Neural cell (in vitro differentiated cells): ENCODE data around the gene MTFMT. TPM values are rescaled to one million over a fixed set of nuclear protein-coding genes. Genes with fewer than 3 reads are reported as not detected.

Experiments used
- H2AFZ ChIP-seq: fragments of 200-600, 300-800 bp; sonication (generic), shearing (Covaris generic); 2 replicates; pipeline ENCODE4 v1.6.0; 2014; ENCODE audit warnings: low read depth, mild to moderate bottlenecking, antibody characterized with exemption, low read length, moderate library complexity
- H3F3A ChIP-seq: fragments of 200-600 bp; shearing (Covaris generic); 2 replicates; pipeline ENCODE4 v1.6.1; 2016; ENCODE audit warnings: mild to moderate bottlenecking, moderate library complexity, mixed read lengths, antibody characterized with exemption, low read length; ENCODE audit not compliant: insufficient read depth, poor library complexity, severe bottlenecking
- H3K27ac ChIP-seq: fragments of 200-600, 300-800 bp; sonication (generic), shearing (Covaris generic); 2 replicates; pipeline ENCODE4 v1.5.1; 2014; ENCODE audit warnings: mild to moderate bottlenecking, low read length, moderate library complexity
- H3K27me3 ChIP-seq: fragments of 300-800, 200-600 bp; sonication (generic), shearing (Covaris generic); 2 replicates; pipeline ENCODE4 v1.6.0; 2014; ENCODE audit warnings: mild to moderate bottlenecking, low read depth, low read length, moderate library complexity; ENCODE audit not compliant: insufficient read depth
- H3K36me3 ChIP-seq: fragments of 300-800, 200-600 bp; sonication (generic), shearing (Covaris generic); 2 replicates; pipeline ENCODE4 v1.5.1; 2014; ENCODE audit warnings: mild to moderate bottlenecking, antibody characterized with exemption, low read length, moderate library complexity; ENCODE audit not compliant: insufficient read depth
- H3K4me2 ChIP-seq: fragments of 300-800, 200-600 bp; sonication (generic), shearing (Covaris generic); 2 replicates; pipeline ENCODE4 v1.6.0; 2014; ENCODE audit warnings: mild to moderate bottlenecking, low read length
- H3K4me3 ChIP-seq: fragments of 300-800, 200-600 bp; sonication (generic), shearing (Covaris generic); 2 replicates; pipeline ENCODE4 v1.5.1; 2014; ENCODE audit warnings: mild to moderate bottlenecking, low read length, moderate library complexity
- H3K79me2 ChIP-seq: fragments of 200-600 bp; shearing (Covaris generic); replicated peaks from 2 replicates; pipeline ENCODE4 v1.6.0; 2014; ENCODE audit warnings: mild to moderate bottlenecking, low read length, moderate library complexity; ENCODE audit not compliant: insufficient read depth
- H3K9ac ChIP-seq: fragments of 300-800, 200-600 bp; sonication (generic), shearing (Covaris generic); 2 replicates; pipeline ENCODE4 v1.6.1; 2016; ENCODE audit warnings: mild to moderate bottlenecking, low read length, mixed read lengths
- H3K9me2 ChIP-seq: fragments of 200-600 bp; shearing (Covaris generic); 2 replicates; pipeline ENCODE4 v1.6.1; 2016; ENCODE audit warnings: mild to moderate bottlenecking, low read length, mixed read lengths; ENCODE audit not compliant: insufficient read depth
- H3K9me3 ChIP-seq: fragments of 200-600, 300-800 bp; sonication (generic), shearing (Covaris generic); 2 replicates; pipeline ENCODE4 v1.6.1; 2016; ENCODE audit warnings: mild to moderate bottlenecking, mixed run types, low read length, moderate library complexity, mixed read lengths
- H4K20me1 ChIP-seq: fragments of 200-600 bp; shearing (Covaris generic); 2 replicates; pipeline ENCODE4 v1.6.1; 2016; ENCODE audit warnings: mild to moderate bottlenecking, mixed run types; ENCODE audit not compliant: insufficient read depth
- EP300 ChIP-seq: fragments of 450-650 bp; conservative IDR thresholded peaks from 2 replicates; pipeline ENCODE4 v1.6.1; 2014; ENCODE audit warnings: antibody characterized with exemption, mild to moderate bottlenecking, moderate library complexity; ENCODE audit not compliant: poor library complexity, severe bottlenecking
- EZH2 ChIP-seq: fragments of 200-600, 300-800 bp; shearing (Covaris generic), sonication (generic); IDR thresholded peaks from 2 replicates; pipeline ENCODE4 v1.6.1; 2014; ENCODE audit warnings: antibody characterized with exemption, low read length, borderline replicate concordance, mild to moderate bottlenecking; ENCODE audit not compliant: insufficient read depth, poor library complexity, severe bottlenecking
- MXI1 ChIP-seq: fragments of 450-650 bp; conservative IDR thresholded peaks from 2 replicates; pipeline ENCODE4 v1.6.1; 2014; ENCODE audit warnings: antibody characterized with exemption, mild to moderate bottlenecking; ENCODE audit not compliant: poor library complexity, severe bottlenecking
- POLR2AphosphoS5 ChIP-seq: IDR thresholded peaks from 2 replicates; pipeline ENCODE4 v1.6.1; 2012
- RAD21 ChIP-seq: fragments of 450-650 bp; conservative IDR thresholded peaks from 2 replicates; pipeline ENCODE4 v1.6.1; 2014; ENCODE audit warnings: antibody characterized with exemption, mild to moderate bottlenecking, moderate library complexity
- SMC3 ChIP-seq: fragments of 450-650 bp; conservative IDR thresholded peaks from 2 replicates; pipeline ENCODE4 v1.6.1; 2014; ENCODE audit warnings: antibody characterized with exemption, mild to moderate bottlenecking, moderate library complexity; ENCODE audit not compliant: poor library complexity
- TAF1 ChIP-seq: IDR thresholded peaks from 2 replicates; pipeline ENCODE4 v1.6.1; 2012; ENCODE audit warnings: low read depth
- polyA plus RNA-seq: library from polyadenylated mRNA; depleted of rRNA; stranded (reverse); fragments of >200 nt; gene quantifications from 2 replicates; pipeline ENCODE4 v1.2.3, GENCODE V29; 2014
- TF ChIP-seq, protein P1 (sequence below): IDR thresholded peaks from 2 replicates; pipeline ENCODE4 v1.6.1; 2012; ENCODE audit warnings: borderline replicate concordance
- TF ChIP-seq, protein P2 (sequence below): fragments of 450-650 bp; IDR thresholded peaks from 2 replicates; pipeline ENCODE4 v1.5.1; 2014; ENCODE audit warnings: antibody characterized with exemption, mild to moderate bottlenecking, moderate library complexity; ENCODE audit not compliant: poor library complexity, severe bottlenecking

The MTFMT gene
- polyA plus RNA-seq, 1 donor from 2014 or later, result 21.3 TPM

- Histone ChIP-seq H3K79me2 (peaks cover 20% of the 10 kb centered on the region), H3K4me2 (no peak overlapping the region), H3K27me3 (no peaks in the 10 kb centered on the region), H3F3A (no peaks in the 10 kb centered on the region), H4K20me1 (no peaks in the 10 kb centered on the region), H3K27ac (no peak overlapping the region), H3K4me3 (no peak overlapping the region), H3K9me2 (no peaks in the 10 kb centered on the region), H3K9ac (no peak overlapping the region), H3K36me3 (peaks cover 3% of the 10 kb centered on the region), H2AFZ (no peak overlapping the region), H3K9me3 (no peaks in the 10 kb centered on the region)
- TF ChIP-seq RAD21 (no peak), EP300 (no peak), MXI1 (no peak), EZH2 (no peak)
Observed at GRCh38 chr15:64985366-64986033, 43.9 kb downstream of the MTFMT start.

DNA sequence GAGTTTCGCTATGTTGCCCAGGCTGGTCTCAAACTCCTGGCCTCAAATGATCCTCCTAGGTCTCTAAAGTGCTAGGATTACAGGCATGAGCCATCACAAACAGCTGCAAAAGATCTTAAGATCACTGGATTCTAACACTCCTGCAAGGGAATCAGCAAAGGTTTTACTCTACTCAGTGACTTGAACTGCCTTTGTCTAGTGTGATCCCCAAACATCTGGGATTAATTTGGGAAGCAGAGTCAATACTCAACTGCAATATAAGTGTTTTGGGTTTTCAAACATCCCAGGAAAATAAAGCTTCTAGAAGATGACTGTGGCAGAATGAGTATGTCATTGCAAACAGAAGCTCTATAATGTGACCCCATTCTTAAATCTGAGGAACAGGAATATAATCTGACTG, 47.0 kb downstream of the MTFMT start:
- Histone ChIP-seq H3K4me2 (no peak overlapping the region), H3K27ac (no peak overlapping the region), H3K36me3 (peaks cover 3% of the 10 kb centered on the region), H2AFZ (no peak overlapping the region), H3K9ac (no peak overlapping the region), H3K27me3 (no peaks in the 10 kb centered on the region), H3K4me3 (no peak overlapping the region), H3K79me2 (peaks cover 16% of the 10 kb centered on the region), H3F3A (no peaks in the 10 kb centered on the region), H3K9me2 (no peaks in the 10 kb centered on the region), H4K20me1 (no peaks in the 10 kb centered on the region), H3K9me3 (no peaks in the 10 kb centered on the region)
- no peak for TF ChIP-seq POLR2AphosphoS5

- H3K79me2 ChIP-seq, result peaks cover 11% of the 10 kb centered on the region
- no peaks in the 10 kb centered on the region for H3K9me3 ChIP-seq
- H3K9ac ChIP-seq, result no peak overlapping the region
- H3F3A ChIP-seq, result no peaks in the 10 kb centered on the region
- no peaks in the 10 kb centered on the region for H3K27me3 ChIP-seq
- H4K20me1 ChIP-seq, result no peaks in the 10 kb centered on the region
- H3K4me2 ChIP-seq, result no peak overlapping the region
- H3K27ac ChIP-seq, result no peak overlapping the region
- TF ChIP-seq, protein P1, sequence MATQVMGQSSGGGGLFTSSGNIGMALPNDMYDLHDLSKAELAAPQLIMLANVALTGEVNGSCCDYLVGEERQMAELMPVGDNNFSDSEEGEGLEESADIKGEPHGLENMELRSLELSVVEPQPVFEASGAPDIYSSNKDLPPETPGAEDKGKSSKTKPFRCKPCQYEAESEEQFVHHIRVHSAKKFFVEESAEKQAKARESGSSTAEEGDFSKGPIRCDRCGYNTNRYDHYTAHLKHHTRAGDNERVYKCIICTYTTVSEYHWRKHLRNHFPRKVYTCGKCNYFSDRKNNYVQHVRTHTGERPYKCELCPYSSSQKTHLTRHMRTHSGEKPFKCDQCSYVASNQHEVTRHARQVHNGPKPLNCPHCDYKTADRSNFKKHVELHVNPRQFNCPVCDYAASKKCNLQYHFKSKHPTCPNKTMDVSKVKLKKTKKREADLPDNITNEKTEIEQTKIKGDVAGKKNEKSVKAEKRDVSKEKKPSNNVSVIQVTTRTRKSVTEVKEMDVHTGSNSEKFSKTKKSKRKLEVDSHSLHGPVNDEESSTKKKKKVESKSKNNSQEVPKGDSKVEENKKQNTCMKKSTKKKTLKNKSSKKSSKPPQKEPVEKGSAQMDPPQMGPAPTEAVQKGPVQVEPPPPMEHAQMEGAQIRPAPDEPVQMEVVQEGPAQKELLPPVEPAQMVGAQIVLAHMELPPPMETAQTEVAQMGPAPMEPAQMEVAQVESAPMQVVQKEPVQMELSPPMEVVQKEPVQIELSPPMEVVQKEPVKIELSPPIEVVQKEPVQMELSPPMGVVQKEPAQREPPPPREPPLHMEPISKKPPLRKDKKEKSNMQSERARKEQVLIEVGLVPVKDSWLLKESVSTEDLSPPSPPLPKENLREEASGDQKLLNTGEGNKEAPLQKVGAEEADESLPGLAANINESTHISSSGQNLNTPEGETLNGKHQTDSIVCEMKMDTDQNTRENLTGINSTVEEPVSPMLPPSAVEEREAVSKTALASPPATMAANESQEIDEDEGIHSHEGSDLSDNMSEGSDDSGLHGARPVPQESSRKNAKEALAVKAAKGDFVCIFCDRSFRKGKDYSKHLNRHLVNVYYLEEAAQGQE, result no peak
- TF ChIP-seq, protein P2, sequence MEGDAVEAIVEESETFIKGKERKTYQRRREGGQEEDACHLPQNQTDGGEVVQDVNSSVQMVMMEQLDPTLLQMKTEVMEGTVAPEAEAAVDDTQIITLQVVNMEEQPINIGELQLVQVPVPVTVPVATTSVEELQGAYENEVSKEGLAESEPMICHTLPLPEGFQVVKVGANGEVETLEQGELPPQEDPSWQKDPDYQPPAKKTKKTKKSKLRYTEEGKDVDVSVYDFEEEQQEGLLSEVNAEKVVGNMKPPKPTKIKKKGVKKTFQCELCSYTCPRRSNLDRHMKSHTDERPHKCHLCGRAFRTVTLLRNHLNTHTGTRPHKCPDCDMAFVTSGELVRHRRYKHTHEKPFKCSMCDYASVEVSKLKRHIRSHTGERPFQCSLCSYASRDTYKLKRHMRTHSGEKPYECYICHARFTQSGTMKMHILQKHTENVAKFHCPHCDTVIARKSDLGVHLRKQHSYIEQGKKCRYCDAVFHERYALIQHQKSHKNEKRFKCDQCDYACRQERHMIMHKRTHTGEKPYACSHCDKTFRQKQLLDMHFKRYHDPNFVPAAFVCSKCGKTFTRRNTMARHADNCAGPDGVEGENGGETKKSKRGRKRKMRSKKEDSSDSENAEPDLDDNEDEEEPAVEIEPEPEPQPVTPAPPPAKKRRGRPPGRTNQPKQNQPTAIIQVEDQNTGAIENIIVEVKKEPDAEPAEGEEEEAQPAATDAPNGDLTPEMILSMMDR, result no peak
- TF ChIP-seq EP300 (no peak), EZH2 (no peak), MXI1 (no peak), POLR2AphosphoS5 (no peak), RAD21 (no peak), TAF1 (no peak), SMC3 (no peak)
- H3K9me2 ChIP-seq, result no peaks in the 10 kb centered on the region
- no peak overlapping the region for H3K4me3 ChIP-seq
- H2AFZ ChIP-seq, result no peak overlapping the region
- peaks cover 1% of the 10 kb centered on the region for H3K36me3 ChIP-seq
Observed at GRCh38 chr15:64981812-64982431, 47.5 kb downstream of the MTFMT start.
